MV-4-11 (cell line): Measurements from ENCODE around the gene KIF24.
"Not testable (repeated sequence)": the region's sequence is repeated elsewhere in the genome, so short reads cannot be mapped to it uniquely, and the experiment has no call there.

ENCODE experiments used
- DNase-seq: peaks from one replicate; lab custom pipeline; 2025; lab: John Stamatoyannopoulos, UW

KIF24 gene

DNA sequence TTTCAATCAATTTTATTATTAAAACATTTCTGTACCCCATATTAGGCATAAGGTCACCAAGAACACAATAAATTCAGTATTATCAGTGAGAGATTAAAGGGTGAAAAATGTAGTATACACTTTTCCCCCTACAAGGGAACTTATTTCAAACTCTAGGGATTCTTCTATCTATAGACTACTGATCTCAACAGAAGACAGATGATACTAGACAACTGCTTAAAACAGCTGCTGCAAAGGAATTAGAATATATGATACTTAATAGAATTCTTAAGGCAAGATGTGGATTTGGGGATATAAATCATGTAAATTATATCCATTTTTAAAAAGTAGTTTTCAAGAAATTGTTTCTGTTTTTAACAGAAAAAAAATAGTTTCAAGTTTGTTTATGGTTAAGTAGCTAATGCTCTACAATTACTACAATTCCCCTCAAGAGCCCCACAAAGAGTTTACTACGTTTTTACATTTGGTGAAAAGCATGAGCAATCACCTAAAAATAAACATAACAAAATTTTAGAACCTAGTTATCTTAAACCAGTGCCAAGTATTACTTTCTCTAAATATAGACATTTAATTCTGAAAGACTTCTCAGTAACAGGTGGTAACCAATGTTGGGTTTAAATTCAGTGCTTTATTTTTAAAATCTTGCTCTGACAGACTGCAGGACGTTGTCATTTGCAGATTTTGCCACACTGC, 6.0 kb downstream of the KIF24 start:
- DNase-seq, result no peak

DNA sequence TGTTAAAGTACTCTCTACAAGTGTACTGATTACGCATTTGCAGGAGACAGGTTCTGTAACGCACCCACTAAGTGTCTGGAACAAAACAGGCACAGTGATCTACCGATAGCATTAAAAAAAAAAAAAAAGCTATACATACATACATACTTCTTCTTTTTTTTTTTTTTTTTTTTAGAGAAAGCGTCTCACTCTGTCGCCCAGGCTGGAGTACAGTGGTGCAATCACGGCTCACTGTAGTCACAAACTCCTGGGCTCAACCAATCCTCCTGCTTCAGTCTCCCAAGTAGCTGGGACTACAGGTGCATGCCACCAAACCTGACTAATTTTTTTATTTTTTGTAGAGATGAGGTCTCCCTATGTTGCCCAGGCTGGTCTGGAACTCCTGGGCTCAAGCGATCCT, 7.6 kb downstream of the KIF24 start:
- peak; percentile 58 for DNase-seq

DNA sequence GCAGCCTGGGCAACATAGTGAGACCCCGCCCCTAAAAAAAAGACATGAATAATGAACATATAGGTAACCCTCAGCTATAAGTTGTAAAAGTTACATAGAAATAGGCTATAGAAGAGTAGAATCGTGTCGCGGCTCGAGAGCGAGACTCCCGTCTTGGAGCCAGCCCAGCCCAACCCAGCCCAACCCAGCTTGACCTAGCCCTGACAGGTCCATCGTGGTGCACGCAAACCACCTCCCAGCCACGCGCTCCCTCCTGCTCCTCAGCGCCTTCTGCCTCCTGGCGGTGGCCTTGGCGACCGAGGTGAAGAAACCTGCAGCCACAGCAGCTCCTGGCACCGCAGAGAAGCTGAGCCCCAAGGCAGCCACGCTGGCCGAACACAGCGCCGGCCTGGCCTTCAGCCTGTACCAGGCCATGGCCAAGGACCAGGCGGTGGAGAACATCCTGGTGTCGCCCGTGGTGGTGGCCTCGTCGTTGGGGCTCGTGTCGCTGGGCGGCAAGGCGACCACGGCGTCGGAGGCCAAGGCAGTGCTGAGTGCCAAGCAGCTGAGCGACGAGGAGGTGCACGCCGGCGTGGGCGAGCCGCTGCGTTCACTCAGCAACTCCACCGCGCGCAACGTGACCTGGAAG, 10.8 kb downstream of the KIF24 start:
- no peak for DNase-seq

DNA sequence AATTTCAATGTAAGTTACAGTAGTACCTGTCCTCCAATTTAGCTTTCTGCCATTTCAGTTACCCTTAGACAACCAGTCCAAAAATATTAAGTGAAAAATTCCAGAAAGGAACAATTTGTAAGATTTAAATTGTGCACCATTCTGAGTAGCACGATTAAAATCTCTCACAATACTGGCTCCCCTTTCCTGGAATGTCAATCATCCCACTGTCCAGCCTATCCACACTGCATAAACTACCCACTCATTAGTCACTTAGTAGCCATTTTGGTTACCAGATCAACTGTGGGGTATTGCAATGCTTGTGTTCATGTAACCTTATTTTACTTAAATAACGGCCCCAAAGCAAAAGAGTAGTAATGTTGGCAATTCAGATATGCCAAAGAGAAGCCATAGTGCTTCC, 11.6 kb downstream of the KIF24 start:
- DNase-seq, result no peak

DNA sequence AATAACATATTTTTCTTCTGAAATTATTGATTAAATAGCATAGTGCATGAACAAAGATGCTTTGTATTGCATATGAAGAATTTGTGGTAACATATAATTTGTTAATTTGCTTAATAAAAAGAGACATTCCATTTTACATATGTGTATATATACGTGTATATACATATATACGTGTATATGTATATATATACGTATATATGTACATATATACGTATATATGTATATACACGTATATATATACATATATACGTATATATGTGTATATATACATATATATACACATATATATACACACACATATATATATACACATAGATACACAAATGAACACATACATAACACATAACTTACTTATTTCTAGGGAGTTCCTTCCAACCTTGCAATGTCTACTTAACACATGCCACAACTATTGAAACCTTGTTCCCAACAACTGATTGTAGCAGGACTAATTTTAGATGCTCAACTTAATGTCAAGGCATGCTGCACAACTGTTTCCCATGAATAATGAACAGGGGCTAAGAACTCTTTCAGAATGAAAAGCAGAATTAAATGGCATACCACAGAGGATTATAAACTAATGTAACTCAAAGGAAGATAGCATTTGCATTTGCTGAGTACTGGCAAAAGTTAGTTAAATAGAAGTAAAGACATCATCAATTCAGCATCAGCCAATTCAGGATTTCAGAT, 17.4 kb downstream of the KIF24 start:
- no peak for DNase-seq

DNA sequence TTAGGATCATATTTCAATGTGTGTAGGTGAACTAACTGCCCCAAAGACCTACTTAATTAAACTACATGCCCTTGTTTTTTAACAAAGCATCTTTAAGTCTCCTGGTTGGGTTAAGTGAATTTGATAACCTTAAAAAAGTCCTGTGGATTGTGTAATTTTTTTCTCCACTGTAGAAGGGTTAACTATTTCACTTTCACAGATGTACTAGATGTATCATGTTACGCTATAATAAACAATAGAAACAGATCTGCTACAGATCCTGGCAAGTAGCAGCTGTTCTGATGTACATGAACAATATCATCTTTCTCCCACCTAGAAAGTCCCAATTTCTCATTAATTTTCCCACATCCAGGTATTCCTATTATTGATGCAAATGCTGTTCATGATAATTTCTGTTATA, 18.9 kb downstream of the KIF24 start:
- DNase-seq, result no peak

DNA sequence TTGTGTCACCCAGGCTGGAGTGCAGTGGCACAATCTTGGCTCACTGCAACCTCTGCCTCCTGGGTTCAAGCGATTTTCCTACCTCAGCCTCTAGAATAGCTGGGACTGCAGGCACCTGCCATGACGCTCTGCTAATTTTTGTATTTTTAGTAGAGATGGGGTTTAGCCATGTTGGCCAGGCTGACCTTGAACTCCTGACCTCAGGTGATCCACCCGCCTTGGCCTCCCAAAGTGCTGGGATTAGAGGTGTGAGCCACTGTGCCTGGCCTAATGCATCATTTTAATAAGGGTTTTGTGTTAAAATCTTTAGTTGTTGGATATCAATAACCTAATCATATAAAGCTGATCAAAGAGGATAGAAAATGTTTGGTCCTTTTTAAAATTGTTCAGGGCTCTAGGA, 20.8 kb downstream of the KIF24 start:
- DNase-seq, result not testable (repeated sequence)

DNA sequence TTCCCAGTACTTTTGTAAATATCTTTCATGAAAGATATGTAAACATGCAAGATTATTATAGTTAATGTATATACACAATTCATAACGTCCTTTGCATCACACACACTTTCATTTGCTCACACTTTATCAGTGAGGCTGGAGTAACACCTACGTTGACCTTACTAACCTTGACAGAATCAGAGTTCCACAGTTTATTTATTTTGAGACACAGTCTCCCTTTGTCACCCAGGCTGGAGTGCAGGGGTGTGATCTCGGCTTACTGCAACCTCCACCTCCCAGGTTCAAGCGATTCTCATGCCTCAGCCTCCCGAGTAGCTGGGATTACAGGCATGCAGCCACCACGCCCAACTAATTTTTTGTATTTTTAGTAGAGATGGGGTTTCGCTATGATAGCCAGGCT, 28.0 kb downstream of the KIF24 start:
- DNase-seq, result not testable (repeated sequence)

DNA sequence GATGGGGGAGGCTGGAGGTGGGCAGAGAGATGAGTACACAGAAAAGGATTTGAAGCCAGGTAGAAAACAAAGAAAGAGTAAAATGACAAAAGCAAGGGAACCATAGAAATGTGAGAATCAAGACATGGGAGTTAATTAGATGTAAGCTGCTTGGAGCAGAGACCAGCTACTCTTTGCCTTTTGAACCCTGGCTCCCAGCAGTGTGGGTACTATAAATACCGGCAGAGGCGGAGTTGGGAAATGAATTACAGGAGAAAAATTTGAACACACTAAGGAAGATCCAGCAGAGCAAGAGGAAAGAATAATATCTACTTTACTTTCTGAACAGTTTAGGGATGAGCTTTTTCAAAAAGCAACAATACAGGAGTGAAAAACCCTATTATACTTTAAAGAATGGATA, 36.5 kb downstream of the KIF24 start:
- no peak for DNase-seq

DNA sequence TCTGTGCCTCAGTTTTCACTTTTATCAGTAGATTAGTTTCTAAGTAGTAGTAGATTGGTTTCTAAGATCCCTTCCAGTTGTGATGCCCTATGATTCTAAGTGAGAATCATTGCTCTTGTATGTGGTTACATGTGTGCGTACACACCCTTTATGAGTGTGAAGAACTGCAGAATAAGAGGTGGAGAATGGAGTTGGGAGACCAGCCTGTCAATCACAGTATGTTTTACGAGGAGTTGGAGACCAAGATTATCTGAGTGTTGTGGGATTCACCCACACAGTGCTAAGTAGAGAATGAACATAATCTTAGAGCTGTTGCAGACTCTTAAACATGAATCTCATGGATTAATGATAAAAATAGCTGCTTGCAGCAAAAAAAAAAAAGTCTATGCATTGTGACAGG, 37.6 kb downstream of the KIF24 start:
- DNase-seq, result no peak

DNA sequence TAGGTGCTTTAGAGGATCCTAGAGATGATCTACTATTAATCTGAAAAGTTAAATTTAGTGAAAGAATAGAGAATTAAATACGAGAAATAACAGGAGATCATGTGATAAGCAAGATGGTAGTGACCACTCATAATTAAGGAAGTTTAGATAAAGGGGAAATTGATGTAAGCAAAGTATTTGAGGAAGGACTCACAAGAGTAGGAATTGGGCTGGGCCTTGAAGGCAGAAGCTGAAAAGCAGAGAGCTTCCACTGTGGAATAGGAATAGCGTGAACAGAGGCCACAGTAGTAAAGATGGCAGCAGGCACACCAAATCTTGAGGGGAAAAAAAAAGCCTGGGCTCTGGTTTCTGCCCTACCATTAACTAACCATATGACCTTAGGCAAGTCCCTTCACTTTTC, 38.0 kb downstream of the KIF24 start:
- no peak for DNase-seq

DNA sequence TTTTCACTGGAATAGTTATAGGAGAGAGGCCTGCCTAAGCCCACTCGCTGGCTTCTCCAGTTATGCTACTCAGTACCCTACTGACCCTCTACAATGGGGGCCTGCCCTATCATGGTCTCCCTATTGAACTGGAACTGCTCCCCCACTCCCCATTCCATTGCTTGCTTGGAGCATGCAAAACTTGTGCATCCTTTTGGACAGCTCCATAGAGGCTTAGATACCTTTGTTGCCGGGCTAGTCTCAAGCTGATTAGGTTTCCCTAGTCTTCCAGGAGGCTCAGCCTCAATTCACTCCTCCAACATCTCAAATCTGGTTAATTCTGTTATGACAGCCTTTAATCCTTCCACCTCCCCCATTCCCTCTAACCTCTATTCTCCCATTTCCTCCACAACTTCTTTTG, 39.9 kb downstream of the KIF24 start:
- no peak for DNase-seq

DNA sequence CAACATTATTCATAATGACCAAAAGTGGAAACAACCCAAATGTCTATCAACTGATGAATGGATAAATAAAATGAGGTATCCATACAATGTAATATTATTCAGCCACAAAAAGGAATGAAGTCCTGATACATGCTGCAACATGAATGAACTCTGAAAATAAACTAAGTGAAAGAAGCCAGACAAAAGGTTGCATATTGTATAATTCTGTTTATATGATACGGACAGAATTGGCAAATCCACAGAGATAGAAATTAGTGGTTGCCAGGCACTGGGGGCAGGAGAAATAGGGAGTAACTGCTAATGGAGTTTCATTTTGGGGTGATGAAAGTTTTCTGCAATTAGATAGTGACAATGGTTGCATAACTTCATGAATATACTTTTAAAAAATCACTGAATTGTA, 47.0 kb downstream of the KIF24 start:
- DNase-seq, result no peak

DNA sequence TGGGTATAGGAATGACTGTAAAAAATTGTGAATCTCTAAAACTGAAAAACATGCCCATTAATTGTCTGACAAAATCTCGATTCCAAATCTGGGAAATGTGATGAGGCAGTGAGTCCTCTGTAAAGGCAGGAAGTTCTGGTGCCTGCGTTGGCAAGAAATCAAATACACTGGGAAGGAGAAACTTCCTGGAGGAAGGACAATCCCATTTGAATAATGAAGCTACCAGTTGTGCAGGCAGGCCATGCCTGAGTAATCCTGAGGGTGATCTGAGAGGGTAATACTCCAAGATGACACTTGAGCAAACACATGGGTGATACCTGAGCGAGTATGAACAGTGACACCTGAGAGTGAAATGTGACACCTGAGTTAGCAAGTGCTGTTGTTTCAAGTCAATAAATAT, 49.7 kb downstream of the KIF24 start:
- no peak for DNase-seq
